Measurements from ENCODE around the gene PCDHA12.
"Not testable (repeated sequence)": the region's sequence is repeated elsewhere in the genome, so short reads cannot be mapped to it uniquely, and the experiment has no call there.

The PCDHA12 gene

GRCh38 chr5:140840978-140841962 is 33.8 kb upstream of the PCDHA12 start, which contains the start of gene PCDHA8:
TSS of gene PCDHA8 (plus strand) at chr5:140841187. CDS start at chr5:140841322, 135 bp downstream.
- no peak within 1 kb of the TSS for H3K27ac ChIP-seq (ENCODE audit: low read depth, low read length, severe bottlenecking)
- no peaks in the 10 kb centered on the region for H3K4me1 ChIP-seq (ENCODE audit: control insufficient read depth, insufficient read depth, low read length, poor library complexity, severe bottlenecking)
- no peaks in the 10 kb centered on the region for H3K9me3 ChIP-seq (ENCODE audit: control insufficient read depth, low read length)
- H3K36me3 ChIP-seq (ENCODE audit: control insufficient read depth, insufficient read depth, low read length) = no peaks in the 10 kb centered on the region
- WGBS, 2 experiments (ENCODE audit: insufficient coverage in 2 of 2) = 81 to 84% methylated on average over 31 to 34 of the region's 47 CpGs
- peak within 1 kb of the TSS; percentile 19 for H3K4me3 ChIP-seq (ENCODE audit: extremely low read depth, insufficient read depth, low read length, poor library complexity, severe bottlenecking)

- WGBS, 2 experiments (ENCODE audit: insufficient coverage in 2 of 2) = 95 to 96% methylated on average over 78 to 83 of the region's 87 CpGs
- Histone ChIP-seq H3K9me3 (ENCODE audit: control insufficient read depth, low read length) (no peaks in the 10 kb centered on the region), H3K36me3 (ENCODE audit: control insufficient read depth, insufficient read depth, low read length) (no peaks in the 10 kb centered on the region), H3K27ac (ENCODE audit: low read depth, low read length, severe bottlenecking) (no peak overlapping the region), H3K4me3 (ENCODE audit: extremely low read depth, insufficient read depth, low read length, poor library complexity, severe bottlenecking) (no peak overlapping the region), H3K4me1 (ENCODE audit: control insufficient read depth, insufficient read depth, low read length, poor library complexity, severe bottlenecking) (no peaks in the 10 kb centered on the region)
These were observed 32.0 kb upstream of the PCDHA12 start for GRCh38 chr5:140842798-140843733.

- H3K36me3 ChIP-seq (ENCODE audit: control insufficient read depth, insufficient read depth, low read length); H3K27ac ChIP-seq (ENCODE audit: low read depth, low read length, severe bottlenecking); H3K4me3 ChIP-seq (ENCODE audit: extremely low read depth, insufficient read depth, low read length, poor library complexity, severe bottlenecking); H3K4me1 ChIP-seq (ENCODE audit: control insufficient read depth, insufficient read depth, low read length, poor library complexity, severe bottlenecking); H3K9me3 ChIP-seq (ENCODE audit: control insufficient read depth, low read length): not testable (repeated sequence)
- WGBS, 2 experiments (ENCODE audit: insufficient coverage in 2 of 2) = 89 to 95% methylated on average over 21 to 27 of the region's 48 CpGs
These were observed 26.7 kb upstream of the PCDHA12 start, which contains the start of gene PCDHA9 for GRCh38 chr5:140848139-140849102. TSS of gene PCDHA9 (plus strand) at chr5:140848382. CDS start at chr5:140848496, 114 bp downstream.

- H3K4me1 ChIP-seq (ENCODE audit: control insufficient read depth, insufficient read depth, low read length, poor library complexity, severe bottlenecking); H3K4me3 ChIP-seq (ENCODE audit: extremely low read depth, insufficient read depth, low read length, poor library complexity, severe bottlenecking); H3K27ac ChIP-seq (ENCODE audit: low read depth, low read length, severe bottlenecking); H3K36me3 ChIP-seq (ENCODE audit: control insufficient read depth, insufficient read depth, low read length); H3K9me3 ChIP-seq (ENCODE audit: control insufficient read depth, low read length): not testable (repeated sequence)
- 96 to 97% methylated on average over 83 to 101 of the region's 101 CpGs for WGBS, 2 experiments (ENCODE audit: insufficient coverage in 2 of 2)
These were observed 25.1 kb upstream of the PCDHA12 start for GRCh38 chr5:140849831-140850634.

- Histone ChIP-seq H3K4me1 (ENCODE audit: control insufficient read depth, insufficient read depth, low read length, poor library complexity, severe bottlenecking) (no peaks in the 10 kb centered on the region), H3K27ac (ENCODE audit: low read depth, low read length, severe bottlenecking) (no peak within 1 kb of the TSS), H3K36me3 (ENCODE audit: control insufficient read depth, insufficient read depth, low read length) (peaks cover 2% of the 10 kb centered on the region), H3K9me3 (ENCODE audit: control insufficient read depth, low read length) (peaks cover 3% of the 10 kb centered on the region), H3K4me3 (ENCODE audit: extremely low read depth, insufficient read depth, low read length, poor library complexity, severe bottlenecking) (no peak within 1 kb of the TSS)
- 89 to 94% methylated on average over 38 to 40 of the region's 44 CpGs for WGBS, 2 experiments (ENCODE audit: insufficient coverage in 2 of 2)
These were observed 19.1 kb upstream of the PCDHA12 start, which contains the start of gene PCDHA10 for GRCh38 chr5:140855772-140856674. TSS of gene PCDHA10 (plus strand) at chr5:140855897. CDS start at chr5:140856049, 152 bp downstream.

GRCh38 chr5:140857177-140857986 is 17.7 kb upstream of the PCDHA12 start:
- peaks cover 7% of the 10 kb centered on the region for H3K36me3 ChIP-seq (ENCODE audit: control insufficient read depth, insufficient read depth, low read length)
- peaks cover 5% of the 10 kb centered on the region for H3K9me3 ChIP-seq (ENCODE audit: control insufficient read depth, low read length)
- 98% methylated on average over 83 to 92 of the region's 94 CpGs for WGBS, 2 experiments (ENCODE audit: insufficient coverage in 2 of 2)
- no peak overlapping the region for H3K27ac ChIP-seq (ENCODE audit: low read depth, low read length, severe bottlenecking)
- H3K4me3 ChIP-seq (ENCODE audit: extremely low read depth, insufficient read depth, low read length, poor library complexity, severe bottlenecking) = no peak overlapping the region
- H3K4me1 ChIP-seq (ENCODE audit: control insufficient read depth, insufficient read depth, low read length, poor library complexity, severe bottlenecking) = no peaks in the 10 kb centered on the region

- no peaks in the 10 kb centered on the region for H3K4me1 ChIP-seq (ENCODE audit: control insufficient read depth, insufficient read depth, low read length, poor library complexity, severe bottlenecking)
- H3K4me3 ChIP-seq (ENCODE audit: extremely low read depth, insufficient read depth, low read length, poor library complexity, severe bottlenecking) = no peak overlapping the region
- peaks cover 8% of the 10 kb centered on the region for H3K36me3 ChIP-seq (ENCODE audit: control insufficient read depth, insufficient read depth, low read length)
- 95 to 96% methylated on average over 22 of the region's 22 CpGs for WGBS, 2 experiments (ENCODE audit: insufficient coverage in 2 of 2)
- no peak overlapping the region for H3K27ac ChIP-seq (ENCODE audit: low read depth, low read length, severe bottlenecking)
- peaks cover 5% of the 10 kb centered on the region for H3K9me3 ChIP-seq (ENCODE audit: control insufficient read depth, low read length)
These were observed 17.2 kb upstream of the PCDHA12 start for GRCh38 chr5:140857987-140858240.

GRCh38 chr5:140862441-140863295 is 12.4 kb upstream of the PCDHA12 start:
- Histone ChIP-seq H3K27ac (ENCODE audit: low read depth, low read length, severe bottlenecking) (no peak overlapping the region), H3K36me3 (ENCODE audit: control insufficient read depth, insufficient read depth, low read length) (peaks cover 8% of the 10 kb centered on the region), H3K4me1 (ENCODE audit: control insufficient read depth, insufficient read depth, low read length, poor library complexity, severe bottlenecking) (no peaks in the 10 kb centered on the region), H3K9me3 (ENCODE audit: control insufficient read depth, low read length) (peaks cover 5% of the 10 kb centered on the region), H3K4me3 (ENCODE audit: extremely low read depth, insufficient read depth, low read length, poor library complexity, severe bottlenecking) (no peak overlapping the region)
- WGBS, 2 experiments (ENCODE audit: insufficient coverage in 2 of 2) = 93 to 95% methylated on average over 76 of the region's 76 CpGs
